Measurements from ENCODE around the gene CASKIN1. TPM values are rescaled to one million over a fixed set of nuclear protein-coding genes. Genes with fewer than 3 reads are reported as not detected.

CASKIN1 gene
- total and polyA plus RNA-seq, 9 donors: 0.10 to 2.4 (median 0.56) TPM; not detected in 1

- Histone ChIP-seq H3K27me3 (peaks cover 2% of the 10 kb centered on the region), H3K27ac (no peak overlapping the region), H3K36me3 (no peaks in the 10 kb centered on the region), H3K4me3 (no peak overlapping the region), H3K4me1 (ENCODE audit: insufficient read depth) (peaks cover 2% of the 10 kb centered on the region), H3K9me3 (no peaks in the 10 kb centered on the region)
- DNase-seq: no peak
- intact Hi-C loops (cut with DNase I): no loop called here
- no peak for TF ChIP-seq EP300 (IDR thresholded peaks at IDR 0.05)
- WGBS, 3 donors: 54 to 55% (median 55%) methylated on average over 13 to 14 of the region's 14 CpGs
Observed at GRCh38 chr16:2199621-2200139, 3.3 kb upstream of the CASKIN1 start.

DNA sequence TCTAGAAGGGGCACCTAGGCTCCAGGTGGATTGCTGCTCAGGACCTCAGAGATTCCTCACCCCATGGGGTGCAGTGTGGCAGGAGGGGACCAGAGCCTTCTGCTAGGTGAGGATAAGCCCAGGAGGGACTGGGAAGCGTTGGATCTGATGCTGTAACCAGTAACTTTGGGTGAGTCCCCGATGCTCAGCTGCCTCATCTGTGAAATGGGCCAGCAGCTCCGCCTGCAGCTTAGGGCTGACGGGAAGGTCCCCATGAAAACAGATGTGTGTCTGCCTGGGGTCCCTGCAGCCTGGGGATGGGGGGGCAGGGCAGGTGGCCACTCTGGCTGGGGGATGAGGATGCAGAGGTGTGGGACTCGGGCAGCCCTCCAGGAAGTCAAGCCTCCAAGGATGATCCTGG, 2.7 kb upstream of the CASKIN1 start:
- no peaks in the 10 kb centered on the region for H3K9me3 ChIP-seq
- H3K4me3 ChIP-seq: no peak overlapping the region
- TF ChIP-seq POLR2A (IDR thresholded peaks at IDR 0.05) (no peak), EP300 (IDR thresholded peaks at IDR 0.05) (no peak)
- TF ChIP-seq, protein P1, sequence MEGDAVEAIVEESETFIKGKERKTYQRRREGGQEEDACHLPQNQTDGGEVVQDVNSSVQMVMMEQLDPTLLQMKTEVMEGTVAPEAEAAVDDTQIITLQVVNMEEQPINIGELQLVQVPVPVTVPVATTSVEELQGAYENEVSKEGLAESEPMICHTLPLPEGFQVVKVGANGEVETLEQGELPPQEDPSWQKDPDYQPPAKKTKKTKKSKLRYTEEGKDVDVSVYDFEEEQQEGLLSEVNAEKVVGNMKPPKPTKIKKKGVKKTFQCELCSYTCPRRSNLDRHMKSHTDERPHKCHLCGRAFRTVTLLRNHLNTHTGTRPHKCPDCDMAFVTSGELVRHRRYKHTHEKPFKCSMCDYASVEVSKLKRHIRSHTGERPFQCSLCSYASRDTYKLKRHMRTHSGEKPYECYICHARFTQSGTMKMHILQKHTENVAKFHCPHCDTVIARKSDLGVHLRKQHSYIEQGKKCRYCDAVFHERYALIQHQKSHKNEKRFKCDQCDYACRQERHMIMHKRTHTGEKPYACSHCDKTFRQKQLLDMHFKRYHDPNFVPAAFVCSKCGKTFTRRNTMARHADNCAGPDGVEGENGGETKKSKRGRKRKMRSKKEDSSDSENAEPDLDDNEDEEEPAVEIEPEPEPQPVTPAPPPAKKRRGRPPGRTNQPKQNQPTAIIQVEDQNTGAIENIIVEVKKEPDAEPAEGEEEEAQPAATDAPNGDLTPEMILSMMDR (IDR thresholded peaks at IDR 0.05): no peak
- DNase-seq: no peak
- no peak overlapping the region for H3K27ac ChIP-seq
- WGBS, 3 donors: 65 to 72% (median 71%) methylated on average over 5 of the region's 5 CpGs
- peaks cover 2% of the 10 kb centered on the region for H3K27me3 ChIP-seq
- no peaks in the 10 kb centered on the region for H3K4me1 ChIP-seq (ENCODE audit: insufficient read depth)
- H3K36me3 ChIP-seq: no peaks in the 10 kb centered on the region
- intact Hi-C loops (cut with DNase I): no loop called here

GRCh38 chr16:2198283-2198682, 1.9 kb upstream of the CASKIN1 start:
- no peaks in the 10 kb centered on the region for H3K4me1 ChIP-seq (ENCODE audit: insufficient read depth)
- peaks cover 2% of the 10 kb centered on the region for H3K27me3 ChIP-seq
- TF ChIP-seq POLR2A (IDR thresholded peaks at IDR 0.05): no peak
- TF ChIP-seq, protein P1 (IDR thresholded peaks at IDR 0.05): no peak
- no peak for TF ChIP-seq EP300 (IDR thresholded peaks at IDR 0.05)
- H3K9me3 ChIP-seq: no peaks in the 10 kb centered on the region
- intact Hi-C loops (cut with DNase I): no loop called here
- no peaks in the 10 kb centered on the region for H3K36me3 ChIP-seq
- 51 to 60% (median 56%) methylated on average over 4 of the region's 4 CpGs for WGBS, 3 donors
- no peak overlapping the region for H3K4me3 ChIP-seq
- no peak for DNase-seq
- H3K27ac ChIP-seq: no peak overlapping the region

- H3K27ac ChIP-seq: no peak overlapping the region
- no peaks in the 10 kb centered on the region for H3K36me3 ChIP-seq
- no peak for TF ChIP-seq EP300 (IDR thresholded peaks at IDR 0.05)
- TF ChIP-seq, protein P1 (IDR thresholded peaks at IDR 0.05): no peak
- no peak for TF ChIP-seq POLR2A (IDR thresholded peaks at IDR 0.05)
- 75 to 86% (median 85%) methylated on average over 6 of the region's 6 CpGs for WGBS, 3 donors
- no peak overlapping the region for H3K4me3 ChIP-seq
- H3K4me1 ChIP-seq (ENCODE audit: insufficient read depth): no peaks in the 10 kb centered on the region
- intact Hi-C loops (cut with DNase I): no loop called here
- DNase-seq: no peak
- H3K9me3 ChIP-seq: no peaks in the 10 kb centered on the region
- H3K27me3 ChIP-seq: peaks cover 2% of the 10 kb centered on the region
Observed at GRCh38 chr16:2197765-2198164, 1.4 kb upstream of the CASKIN1 start.

GRCh38 chr16:2196981-2197511, 641 bp upstream of the CASKIN1 start:
- H3K27ac ChIP-seq: no peak overlapping the region
- H3K4me1 ChIP-seq (ENCODE audit: insufficient read depth): no peaks in the 10 kb centered on the region
- intact Hi-C loops (cut with DNase I): no loop called here
- DNase-seq: no peak
- H3K9me3 ChIP-seq: no peaks in the 10 kb centered on the region
- no peak for TF ChIP-seq EP300 (IDR thresholded peaks at IDR 0.05)
- TF ChIP-seq POLR2A (IDR thresholded peaks at IDR 0.05): no peak
- TF ChIP-seq, protein P1 (IDR thresholded peaks at IDR 0.05): no peak
- WGBS, 3 donors: 24 to 30% (median 26%) methylated on average over 30 to 32 of the region's 32 CpGs
- peaks cover 2% of the 10 kb centered on the region for H3K27me3 ChIP-seq
- H3K36me3 ChIP-seq: no peaks in the 10 kb centered on the region
- H3K4me3 ChIP-seq: no peak overlapping the region
